Sigmoid colon (tissue), 4 donors: ENCODE measurements around the gene PTX3.

ENCODE experiments used
- EP300 ChIP-seq, 4 donors: sonication (generic); formaldehyde crosslinking; IDR thresholded peaks; one replicate each; pipeline ENCODE4 v1.6.1; 2017; ENCODE audit warnings: antibody characterized with exemption in 4 of 4
- POLR2A ChIP-seq, 2 donors: fragments of 450-650 bp; IDR thresholded peaks; one replicate each; pipeline ENCODE4 v1.6.1; 2016; ENCODE audit warnings: antibody characterized with exemption in 2 of 2, mild to moderate bottlenecking in 2 of 2, moderate library complexity in 2 of 2
- POLR2AphosphoS5 ChIP-seq, 4 donors: sonication (generic); formaldehyde crosslinking; IDR thresholded peaks; one replicate each; pipeline ENCODE4 v1.6.1; 2017; ENCODE audit warnings: antibody characterized with exemption in 4 of 4
- TF ChIP-seq, protein P1 (sequence below), 4 experiments: fragments of 450-650 bp in 3 of 4; fragments of 200-600 bp in 1 of 4; IDR thresholded peaks; one replicate each; pipeline ENCODE4 v1.5.1; 2016 to 2019; ENCODE audit warnings: antibody characterized with exemption in 4 of 4, mild to moderate bottlenecking in 3 of 4, moderate library complexity in 2 of 4

DNA sequence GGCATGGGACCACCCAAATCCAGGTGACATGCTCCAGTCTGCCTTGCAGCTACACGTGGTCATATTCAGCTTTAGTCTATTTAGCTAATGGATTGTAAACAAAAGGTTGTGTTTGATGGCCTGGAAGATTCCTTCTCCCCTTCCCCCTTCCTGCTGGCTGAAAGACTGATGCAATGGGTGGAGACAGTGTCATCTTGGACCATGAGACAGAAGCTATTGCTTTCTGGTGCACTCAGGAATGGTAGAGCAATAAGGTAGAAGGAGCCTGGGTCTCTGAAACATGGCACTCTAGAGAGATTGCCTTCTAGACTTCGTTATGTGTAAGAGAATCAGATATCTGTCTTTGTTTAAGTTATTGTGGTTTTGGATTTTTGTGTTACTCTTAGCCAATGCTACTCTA lies 25.7 kb upstream of the PTX3 start:
- TF ChIP-seq POLR2AphosphoS5 (IDR thresholded peaks at IDR 0.05), result no peak
- TF ChIP-seq POLR2A (IDR thresholded peaks at IDR 0.05), result no peak
- TF ChIP-seq EP300 (IDR thresholded peaks at IDR 0.05), result no peak
- TF ChIP-seq, protein P1, sequence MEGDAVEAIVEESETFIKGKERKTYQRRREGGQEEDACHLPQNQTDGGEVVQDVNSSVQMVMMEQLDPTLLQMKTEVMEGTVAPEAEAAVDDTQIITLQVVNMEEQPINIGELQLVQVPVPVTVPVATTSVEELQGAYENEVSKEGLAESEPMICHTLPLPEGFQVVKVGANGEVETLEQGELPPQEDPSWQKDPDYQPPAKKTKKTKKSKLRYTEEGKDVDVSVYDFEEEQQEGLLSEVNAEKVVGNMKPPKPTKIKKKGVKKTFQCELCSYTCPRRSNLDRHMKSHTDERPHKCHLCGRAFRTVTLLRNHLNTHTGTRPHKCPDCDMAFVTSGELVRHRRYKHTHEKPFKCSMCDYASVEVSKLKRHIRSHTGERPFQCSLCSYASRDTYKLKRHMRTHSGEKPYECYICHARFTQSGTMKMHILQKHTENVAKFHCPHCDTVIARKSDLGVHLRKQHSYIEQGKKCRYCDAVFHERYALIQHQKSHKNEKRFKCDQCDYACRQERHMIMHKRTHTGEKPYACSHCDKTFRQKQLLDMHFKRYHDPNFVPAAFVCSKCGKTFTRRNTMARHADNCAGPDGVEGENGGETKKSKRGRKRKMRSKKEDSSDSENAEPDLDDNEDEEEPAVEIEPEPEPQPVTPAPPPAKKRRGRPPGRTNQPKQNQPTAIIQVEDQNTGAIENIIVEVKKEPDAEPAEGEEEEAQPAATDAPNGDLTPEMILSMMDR (IDR thresholded peaks at IDR 0.05), result no peak
